Gastrocnemius medialis (tissue), 4 donors: ENCODE measurements around the gene TMTC1.

ENCODE experiments used
- CTCF ChIP-seq, 5 experiments: fragments of 450-650 bp in 3 of 5; fragments of 200-600 bp in 2 of 5; sonication (generic) in 2 of 5; IDR thresholded peaks in 4 of 5; conservative IDR thresholded peaks in 1 of 5; 1 replicate in 4 of 5; 2 replicates in 1 of 5; pipeline ENCODE4 v1.5.1; 2016 to 2019; ENCODE audit warnings: antibody characterized with exemption in 5 of 5, mild to moderate bottlenecking in 3 of 5, moderate library complexity in 3 of 5
- POLR2A ChIP-seq, 2 donors: fragments of 450-650 bp; IDR thresholded peaks; one replicate each; pipeline ENCODE4 v1.6.1; 2017; ENCODE audit warnings: antibody characterized with exemption in 2 of 2, mild to moderate bottlenecking in 2 of 2, moderate library complexity in 2 of 2

DNA sequence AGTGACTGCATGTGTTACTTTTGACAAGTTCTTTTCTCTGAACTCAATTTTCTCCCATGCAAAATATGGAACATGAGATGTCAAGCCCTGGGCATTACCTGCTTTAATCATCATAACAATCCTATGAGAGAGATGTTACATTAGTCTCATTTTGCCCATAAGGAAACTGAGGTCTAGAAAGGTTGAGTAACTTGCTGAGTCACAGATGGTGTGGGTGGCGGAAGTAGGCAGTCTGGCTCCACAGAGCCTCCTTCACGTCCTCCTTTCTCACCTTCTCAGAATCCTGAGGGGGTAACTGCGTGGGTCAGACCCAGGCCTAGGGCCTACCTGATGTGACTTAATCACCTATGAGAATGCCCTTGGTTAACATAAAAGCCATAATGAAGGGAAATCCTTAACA, 50.7 kb downstream of the TMTC1 start:
- no peak for TF ChIP-seq POLR2A (IDR thresholded peaks at IDR 0.05)
- TF ChIP-seq CTCF (IDR thresholded peaks at IDR 0.05 in 4 of 5, conservative IDR thresholded peaks at IDR 0.05 in 1 of 5), result no peak
